Rectal smooth muscle tissue (tissue), 1 donor: ENCODE measurements around the gene S100A8.

Experiments used
- H3K27ac ChIP-seq: one replicate; pipeline ENCODE4 v1.7.0; 2013; ENCODE audit warnings: low read depth, low read length, inconsistent platforms
- H3K27me3 ChIP-seq: one replicate; pipeline ENCODE4 v1.7.0; 2013; ENCODE audit warnings: low read length; ENCODE audit not compliant: control insufficient read depth, insufficient read depth
- H3K36me3 ChIP-seq: one replicate; pipeline ENCODE4 v1.7.0; 2013; ENCODE audit warnings: low read length; ENCODE audit not compliant: control insufficient read depth, insufficient read depth
- H3K4me1 ChIP-seq: one replicate; pipeline ENCODE4 v1.7.0; 2013; ENCODE audit warnings: low read length; ENCODE audit not compliant: control insufficient read depth, insufficient read depth
- H3K4me3 ChIP-seq: one replicate; pipeline ENCODE4 v1.7.0; 2013; ENCODE audit warnings: low read length
- H3K9ac ChIP-seq: one replicate; pipeline ENCODE4 v1.7.0; 2013; ENCODE audit warnings: low read length

The S100A8 gene

DNA sequence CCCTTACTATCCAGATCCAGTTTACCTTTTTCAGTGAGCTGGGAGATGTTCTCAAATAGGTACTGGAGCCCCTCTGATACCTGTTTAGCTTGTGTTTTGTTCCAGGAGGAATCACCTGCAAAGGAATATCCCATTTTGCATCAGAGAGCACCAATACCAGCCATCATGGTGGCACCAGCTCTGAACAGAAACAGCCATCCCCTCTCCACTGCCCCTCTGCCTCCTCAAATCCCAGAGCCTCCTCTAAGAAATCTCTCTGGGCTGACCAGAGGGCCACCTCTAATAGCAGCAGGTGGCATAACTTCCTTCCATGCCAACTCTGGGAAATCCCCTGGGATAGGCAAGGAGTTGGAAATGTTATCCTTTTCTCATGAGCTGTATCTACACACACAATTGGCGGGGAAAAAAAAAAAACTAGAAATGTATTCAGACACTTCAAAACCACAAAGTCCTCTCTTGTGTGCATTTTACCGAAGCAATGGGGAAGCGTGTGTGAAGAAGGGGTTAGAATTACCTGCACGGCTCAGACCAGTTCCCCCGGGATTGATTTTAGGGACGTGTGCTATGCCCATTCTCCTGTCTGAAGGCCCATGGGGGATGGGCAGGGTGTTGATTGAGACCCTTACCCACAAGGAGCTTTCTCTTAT lies 44.7 kb downstream of the S100A8 start:
- H3K27me3 ChIP-seq, result peaks cover 4% of the 10 kb centered on the region
- H3K9ac ChIP-seq, result no peak overlapping the region
- H3K4me3 ChIP-seq, result no peak overlapping the region
- H3K27ac ChIP-seq, result no peak overlapping the region
- no peaks in the 10 kb centered on the region for H3K4me1 ChIP-seq
- no peaks in the 10 kb centered on the region for H3K36me3 ChIP-seq

DNA sequence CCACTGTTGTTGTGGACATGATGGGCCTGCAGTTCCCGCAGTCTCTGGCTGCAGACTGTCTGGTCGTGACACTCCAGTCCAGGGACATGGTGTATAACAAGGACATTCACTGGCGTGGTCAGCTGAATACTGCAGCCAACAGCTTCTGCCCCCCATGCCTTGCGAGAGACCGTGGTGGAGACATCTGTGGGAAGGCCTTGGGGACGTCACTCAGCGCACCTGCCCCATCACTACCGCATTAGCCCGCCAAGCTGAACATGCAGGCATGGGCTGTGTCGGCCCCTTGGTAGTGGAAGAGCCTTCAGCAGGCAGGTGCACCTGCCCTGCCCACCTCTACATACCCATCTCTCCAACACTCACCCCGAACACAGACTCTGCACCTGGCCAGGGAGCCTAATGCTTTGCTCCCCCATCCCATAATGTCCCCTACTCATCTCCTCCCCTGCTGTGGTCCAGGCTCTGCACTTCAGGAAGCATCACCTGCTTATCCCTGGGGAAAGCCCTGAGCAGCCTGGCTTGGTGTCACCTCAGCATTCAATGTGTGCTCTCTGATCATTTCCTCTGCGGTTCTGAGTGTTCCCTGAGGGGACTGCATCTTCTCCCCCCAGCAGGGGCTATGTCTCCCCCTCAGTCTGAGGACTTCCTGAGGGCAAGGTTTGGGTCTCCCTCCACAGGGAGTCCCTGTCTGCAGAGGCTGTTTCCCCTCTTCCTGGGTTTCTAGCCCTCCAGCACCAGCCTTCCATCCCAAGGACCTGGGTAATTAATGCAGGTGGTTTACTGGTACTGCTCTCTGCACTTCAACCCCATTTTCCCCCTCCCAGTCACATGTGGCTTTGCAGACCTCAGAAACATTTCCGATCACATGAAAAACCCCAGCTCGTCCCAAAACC lies 45.4 kb downstream of the S100A8 start:
- H3K4me3 ChIP-seq, result no peak overlapping the region
- H3K36me3 ChIP-seq, result no peaks in the 10 kb centered on the region
- no peaks in the 10 kb centered on the region for H3K4me1 ChIP-seq
- H3K27me3 ChIP-seq, result peaks cover 4% of the 10 kb centered on the region
- no peak overlapping the region for H3K27ac ChIP-seq
- H3K9ac ChIP-seq, result no peak overlapping the region

DNA sequence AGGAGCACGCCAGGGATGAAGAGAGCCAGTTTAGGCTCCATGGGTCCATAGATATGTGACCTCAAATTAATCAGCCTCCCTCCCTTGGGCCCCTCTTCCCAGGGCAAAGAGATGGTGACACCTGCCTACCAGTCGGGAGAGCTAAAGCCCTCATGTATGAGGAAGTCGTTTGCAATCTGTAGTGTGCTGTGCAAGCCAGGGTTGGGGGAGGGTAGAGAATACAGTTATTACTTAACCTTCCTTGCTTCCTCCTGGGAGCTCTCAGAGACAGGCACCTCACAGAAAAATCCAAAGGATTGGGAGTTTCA lies 46.2 kb downstream of the S100A8 start:
- Histone ChIP-seq H3K36me3 (no peaks in the 10 kb centered on the region), H3K27me3 (peaks cover 4% of the 10 kb centered on the region), H3K27ac (no peak overlapping the region), H3K4me3 (no peak overlapping the region), H3K9ac (no peak overlapping the region), H3K4me1 (no peaks in the 10 kb centered on the region)

DNA sequence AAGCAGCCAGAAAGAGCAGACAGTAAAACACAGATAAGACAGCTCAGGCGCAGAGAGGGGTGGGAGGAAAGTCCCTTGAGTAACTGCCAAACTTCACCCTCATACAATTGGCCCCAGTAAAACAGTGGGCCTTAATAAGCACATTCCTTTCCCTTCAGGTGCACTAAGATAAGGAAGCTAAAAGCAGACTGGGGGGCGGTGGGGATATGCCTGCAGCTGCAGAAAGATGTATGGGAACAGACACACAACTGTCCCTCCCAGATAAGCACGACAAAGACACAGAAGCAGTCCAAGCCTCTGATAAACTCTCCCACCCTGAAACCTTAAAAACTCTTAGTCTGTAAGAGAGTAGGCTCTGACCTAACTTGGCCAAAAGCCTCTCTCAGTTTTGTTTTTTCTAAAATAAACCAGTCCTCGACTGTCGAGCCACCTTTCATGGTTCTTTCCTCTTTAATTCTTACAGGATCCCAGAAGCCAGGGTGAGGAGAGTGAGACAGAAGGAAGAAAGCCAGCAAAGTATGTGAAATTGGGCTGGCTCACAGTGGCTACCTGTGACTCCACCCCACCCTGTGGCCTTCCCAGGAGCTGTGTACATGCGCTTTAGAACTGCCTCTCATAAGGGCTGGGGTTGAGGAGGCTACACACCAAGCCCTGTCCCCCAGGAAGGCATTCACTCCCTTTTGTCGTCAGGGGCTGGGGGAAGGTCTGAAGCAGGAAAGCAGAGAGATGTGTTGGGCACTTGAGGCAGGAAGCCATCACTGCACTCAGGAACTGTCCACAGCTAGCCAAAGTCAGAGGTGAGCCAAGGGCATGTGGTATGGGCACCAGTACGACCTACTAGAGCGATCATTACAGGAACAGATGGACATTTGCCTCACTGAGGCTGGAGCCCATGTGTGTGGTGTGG lies 46.8 kb downstream of the S100A8 start:
- Histone ChIP-seq H3K9ac (no peak overlapping the region), H3K4me1 (no peaks in the 10 kb centered on the region), H3K36me3 (no peaks in the 10 kb centered on the region), H3K27me3 (peaks cover 4% of the 10 kb centered on the region), H3K4me3 (no peak overlapping the region), H3K27ac (no peak overlapping the region)

DNA sequence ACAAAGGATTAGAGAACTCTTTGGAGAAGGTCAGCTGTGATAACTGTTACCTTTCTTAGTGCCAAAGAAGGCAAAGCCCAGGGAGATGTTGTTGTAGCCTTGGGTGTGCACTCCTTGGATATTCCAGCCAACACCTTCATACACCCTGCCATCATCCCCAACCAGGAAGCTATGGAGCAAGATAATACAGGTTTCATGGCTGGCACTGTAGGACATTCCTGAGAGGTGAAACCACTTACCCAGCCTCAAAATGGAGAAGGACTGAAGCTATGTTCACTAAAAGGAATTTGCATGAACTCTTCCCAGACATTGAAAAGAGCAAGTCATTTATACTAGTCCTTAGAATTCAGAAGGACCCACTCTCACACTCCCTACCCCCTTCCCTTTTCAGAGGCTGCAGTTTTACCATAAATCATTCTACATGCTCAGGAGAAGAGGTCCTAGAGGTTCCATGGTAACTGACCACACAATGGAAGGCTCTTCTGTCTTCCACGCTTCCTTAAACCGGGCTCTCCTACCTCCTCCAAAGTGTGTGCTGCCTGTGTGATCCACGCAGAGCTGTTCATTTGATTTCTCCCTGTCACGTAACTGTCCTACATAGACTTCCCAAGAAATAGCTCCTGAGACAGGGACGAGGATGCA lies 47.7 kb downstream of the S100A8 start:
- no peak overlapping the region for H3K27ac ChIP-seq
- H3K27me3 ChIP-seq, result peaks cover 4% of the 10 kb centered on the region
- no peaks in the 10 kb centered on the region for H3K4me1 ChIP-seq
- no peak overlapping the region for H3K4me3 ChIP-seq
- no peaks in the 10 kb centered on the region for H3K36me3 ChIP-seq
- H3K9ac ChIP-seq, result no peak overlapping the region

DNA sequence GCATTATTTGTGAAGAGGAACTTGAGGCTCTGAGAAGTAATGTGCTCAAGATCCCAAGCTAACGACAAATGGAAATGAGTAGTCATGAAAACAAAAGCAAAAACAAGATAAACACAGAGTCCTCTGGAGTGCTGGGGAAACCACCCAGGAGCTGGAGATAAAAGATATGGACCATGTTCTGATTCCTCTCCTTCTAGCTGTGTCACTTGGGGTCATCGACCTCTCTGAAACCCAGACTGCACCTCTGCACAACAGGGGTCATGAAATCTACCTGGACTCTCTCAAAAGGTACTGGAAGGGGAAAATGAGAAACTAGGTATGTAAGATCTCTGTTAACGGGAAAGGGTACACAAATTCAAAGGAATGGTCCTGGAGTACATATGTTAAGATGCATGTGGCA lies 48.7 kb downstream of the S100A8 start:
- Histone ChIP-seq H3K36me3 (no peaks in the 10 kb centered on the region), H3K9ac (no peak overlapping the region), H3K4me3 (no peak overlapping the region), H3K27me3 (peaks cover 4% of the 10 kb centered on the region), H3K4me1 (no peaks in the 10 kb centered on the region), H3K27ac (no peak overlapping the region)

DNA sequence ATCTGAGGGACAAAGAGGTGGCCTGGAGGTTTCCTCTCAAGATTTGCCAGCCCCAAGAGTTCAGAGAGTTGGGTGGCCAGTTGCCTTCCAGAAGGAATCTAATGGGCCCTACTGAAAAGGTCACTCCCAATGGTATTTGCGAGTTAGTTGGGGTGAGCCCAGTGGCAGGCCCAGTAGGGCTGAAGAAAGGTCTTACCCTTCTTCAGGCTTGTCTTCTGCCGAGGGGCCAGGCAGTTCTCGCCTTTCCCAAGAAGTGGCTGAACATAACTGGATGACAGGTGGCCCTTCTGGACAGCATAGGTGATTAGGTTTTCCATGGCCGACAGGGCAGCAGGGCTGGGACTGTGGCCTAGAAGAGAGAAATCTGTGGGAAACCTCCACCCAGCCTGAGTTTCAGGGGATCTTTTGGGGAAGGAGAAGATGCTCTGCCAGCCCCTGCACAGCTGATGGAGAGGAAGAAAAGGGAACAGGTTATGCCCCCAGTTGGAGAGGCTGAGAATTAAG lies 49.4 kb downstream of the S100A8 start:
- Histone ChIP-seq H3K27ac (no peak overlapping the region), H3K36me3 (no peaks in the 10 kb centered on the region), H3K4me1 (no peaks in the 10 kb centered on the region), H3K9ac (no peak overlapping the region), H3K4me3 (no peak overlapping the region), H3K27me3 (peaks cover 4% of the 10 kb centered on the region)

DNA sequence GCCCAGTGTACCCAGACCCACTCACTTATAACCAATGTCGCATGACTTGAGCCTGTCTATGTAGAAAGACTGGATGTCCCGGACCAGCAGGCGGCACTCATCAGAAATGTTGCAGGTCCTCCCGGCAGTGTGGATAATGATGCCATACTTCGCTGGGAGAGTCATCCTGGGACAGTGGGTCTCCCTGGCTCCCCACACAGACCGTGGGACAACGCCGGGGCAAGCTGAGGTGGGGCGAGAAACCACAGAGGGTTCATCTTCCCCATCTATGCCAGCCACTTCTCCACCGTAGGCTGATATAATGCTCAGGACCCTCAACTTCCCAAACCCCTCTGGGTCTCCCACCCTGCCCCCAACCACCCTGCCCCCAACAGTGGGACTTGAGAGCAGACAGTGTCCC lies 50.5 kb downstream of the S100A8 start:
- H3K4me3 ChIP-seq, result no peak overlapping the region
- no peaks in the 10 kb centered on the region for H3K36me3 ChIP-seq
- H3K27ac ChIP-seq, result no peak overlapping the region
- H3K27me3 ChIP-seq, result peaks cover 4% of the 10 kb centered on the region
- no peak overlapping the region for H3K9ac ChIP-seq
- no peaks in the 10 kb centered on the region for H3K4me1 ChIP-seq
